GM10248 (cell line): ENCODE measurements around the gene CCT7.

ENCODE experiments used
- CTCF ChIA-PET: fragments of 300-600 bp; sonication (Branson Sonifier 250); formaldehyde crosslinking; extraction: SDS; loops from one replicate; lab custom pipeline; 2021; ENCODE audit warnings: antibody characterized with exemption; lab: Yijun Ruan, JAX
- POLR2A ChIA-PET: fragments of 350-650 bp; sonication (Branson Sonifier 250); formaldehyde crosslinking; extraction: SDS; loops from one replicate; lab custom pipeline; 2020; ENCODE audit warnings: antibody characterized with exemption; lab: Yijun Ruan, JAX
- DNase-seq: peaks from one replicate; pipeline ENCODE4 v3.0.0; 2012; ENCODE audit errors: extremely low spot score
- TF ChIP-seq, protein P1 (sequence below): IDR thresholded peaks from 2 replicates; pipeline ENCODE4 v1.5.1; 2012; ENCODE audit warnings: mild to moderate bottlenecking, low read depth; ENCODE audit errors: extremely low read depth, missing control alignments, control extremely low read depth

Gene CCT7

DNA sequence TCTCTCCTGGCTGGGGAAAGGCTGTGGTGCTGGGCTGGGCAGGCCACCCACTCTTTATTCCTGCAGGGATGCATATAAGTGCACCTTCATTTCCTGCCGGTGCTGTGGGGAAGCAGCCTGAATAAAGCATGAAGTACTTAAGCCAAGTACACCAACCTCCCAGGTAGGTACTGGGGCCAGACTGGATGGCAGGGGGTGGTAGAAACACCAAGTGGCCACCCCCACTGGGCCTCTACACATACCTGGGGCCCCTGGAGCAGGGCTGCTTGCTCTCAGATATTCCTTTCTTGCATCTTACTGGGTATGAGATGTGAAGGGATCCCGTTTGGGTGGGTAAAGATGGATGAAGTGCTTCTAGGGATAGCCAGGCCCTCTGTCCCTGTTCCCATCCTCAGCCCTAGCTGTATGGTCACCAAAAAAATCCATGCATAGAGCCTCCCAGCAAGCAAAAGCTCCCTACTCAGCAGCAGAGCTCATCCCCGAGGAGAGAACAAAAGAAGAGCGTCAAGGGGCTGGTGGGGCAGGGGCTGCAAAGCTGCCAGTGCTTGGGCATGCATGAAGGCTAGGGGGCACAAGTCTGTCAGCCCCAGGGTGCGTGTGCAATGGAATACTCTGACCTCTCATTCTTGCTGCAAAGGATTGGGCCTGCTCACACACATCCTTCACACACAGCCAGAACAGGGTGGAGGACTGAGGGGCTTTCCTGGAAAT lies 22.0 kb downstream of the CCT7 start:
- ChIA-PET POLR2A (no interaction called here), CTCF (interaction anchor here (3.2 kb wide), 1 partner anchor 34 kb away, joined by 17 read pairs; no protein-coding TSS in a partner anchor)
- TF ChIP-seq, protein P1, sequence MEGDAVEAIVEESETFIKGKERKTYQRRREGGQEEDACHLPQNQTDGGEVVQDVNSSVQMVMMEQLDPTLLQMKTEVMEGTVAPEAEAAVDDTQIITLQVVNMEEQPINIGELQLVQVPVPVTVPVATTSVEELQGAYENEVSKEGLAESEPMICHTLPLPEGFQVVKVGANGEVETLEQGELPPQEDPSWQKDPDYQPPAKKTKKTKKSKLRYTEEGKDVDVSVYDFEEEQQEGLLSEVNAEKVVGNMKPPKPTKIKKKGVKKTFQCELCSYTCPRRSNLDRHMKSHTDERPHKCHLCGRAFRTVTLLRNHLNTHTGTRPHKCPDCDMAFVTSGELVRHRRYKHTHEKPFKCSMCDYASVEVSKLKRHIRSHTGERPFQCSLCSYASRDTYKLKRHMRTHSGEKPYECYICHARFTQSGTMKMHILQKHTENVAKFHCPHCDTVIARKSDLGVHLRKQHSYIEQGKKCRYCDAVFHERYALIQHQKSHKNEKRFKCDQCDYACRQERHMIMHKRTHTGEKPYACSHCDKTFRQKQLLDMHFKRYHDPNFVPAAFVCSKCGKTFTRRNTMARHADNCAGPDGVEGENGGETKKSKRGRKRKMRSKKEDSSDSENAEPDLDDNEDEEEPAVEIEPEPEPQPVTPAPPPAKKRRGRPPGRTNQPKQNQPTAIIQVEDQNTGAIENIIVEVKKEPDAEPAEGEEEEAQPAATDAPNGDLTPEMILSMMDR = no peak
- DNase-seq = no peak

DNA sequence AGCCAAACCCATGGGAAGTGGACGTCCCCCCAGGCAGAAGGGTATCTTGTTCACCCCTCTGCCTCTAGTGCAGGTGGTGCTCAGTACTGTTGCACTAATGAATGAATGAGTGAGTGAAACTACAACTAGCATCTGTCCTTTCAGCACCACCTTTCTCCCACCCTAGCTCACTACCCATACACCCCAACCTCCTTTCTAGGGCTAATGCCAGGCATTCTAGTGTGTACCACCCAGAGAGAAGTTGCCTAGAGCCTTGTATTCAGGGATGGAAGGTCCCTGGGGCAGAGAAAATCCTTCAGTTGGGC lies 22.5 kb downstream of the CCT7 start:
- ChIA-PET POLR2A (no interaction called here), CTCF (interaction anchor here (3.1 kb wide), 1 partner anchor 33 kb away, joined by 14 read pairs; no protein-coding TSS in a partner anchor)
- TF ChIP-seq, protein P1 = no peak
- DNase-seq = no peak

DNA sequence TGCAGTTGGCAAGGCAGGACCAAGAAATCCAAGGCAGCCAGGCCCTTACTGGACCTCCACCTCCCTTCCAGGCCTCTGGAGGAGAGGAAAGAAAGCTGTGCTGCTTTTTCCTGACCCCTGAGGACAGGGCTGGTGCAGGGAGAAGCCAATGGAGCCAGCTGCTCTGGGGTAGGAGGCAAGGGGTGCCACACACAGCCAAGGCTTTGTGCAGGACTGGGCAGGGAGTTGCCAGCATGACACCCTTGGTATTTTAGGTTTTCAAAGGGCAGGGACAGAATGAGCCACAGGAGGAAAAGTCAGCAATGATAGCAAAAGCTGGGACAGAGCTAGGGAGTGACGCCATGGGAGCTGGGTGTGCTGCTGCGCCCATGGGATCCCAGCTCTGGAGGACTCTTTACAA lies 22.9 kb downstream of the CCT7 start:
- TF ChIP-seq, protein P1 = no peak
- ChIA-PET POLR2A (no interaction called here), CTCF (interaction anchor here (3.1 kb wide), 1 partner anchor 33 kb away, joined by 14 read pairs; no protein-coding TSS in a partner anchor)
- DNase-seq = no peak

DNA sequence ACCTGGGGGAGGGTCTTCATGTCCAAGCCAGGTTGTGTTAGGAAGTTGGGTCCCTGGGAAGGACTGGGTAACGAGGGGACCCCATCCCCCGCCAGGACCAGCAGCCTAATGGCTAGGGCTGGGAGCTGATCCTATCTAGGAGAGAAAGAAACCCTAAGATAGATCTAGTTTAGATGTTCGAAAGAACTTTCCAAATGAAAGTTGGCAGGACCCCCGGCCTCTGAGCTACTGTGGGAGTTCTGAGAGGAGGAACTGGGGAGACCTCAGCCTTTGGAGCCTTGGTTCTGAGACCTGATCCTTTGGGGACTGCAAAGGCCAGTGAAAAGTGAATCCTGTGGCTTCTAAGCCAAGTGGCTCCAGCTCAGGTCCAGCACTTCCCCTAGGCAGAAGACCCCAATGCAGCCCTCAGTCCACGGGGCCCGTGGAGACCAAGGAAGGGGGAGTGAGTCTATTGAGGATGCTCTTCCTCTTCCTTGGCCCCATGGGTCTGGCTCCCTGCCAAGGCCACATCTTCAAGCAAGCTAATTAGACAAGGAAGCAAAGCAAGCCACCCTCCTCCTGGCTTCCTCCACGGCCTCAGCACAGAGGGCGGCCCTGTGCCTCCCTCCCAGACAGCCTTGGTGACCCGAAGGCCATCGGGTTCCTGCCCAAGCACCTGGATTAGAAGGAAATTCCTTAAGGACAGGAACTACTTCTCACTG lies 23.5 kb downstream of the CCT7 start:
- ChIA-PET CTCF (interaction anchor here (3.1 kb wide), 1 partner anchor 32 kb away, joined by 14 read pairs; no protein-coding TSS in a partner anchor), POLR2A (no interaction called here)
- TF ChIP-seq, protein P1 = no peak
- no peak for DNase-seq

DNA sequence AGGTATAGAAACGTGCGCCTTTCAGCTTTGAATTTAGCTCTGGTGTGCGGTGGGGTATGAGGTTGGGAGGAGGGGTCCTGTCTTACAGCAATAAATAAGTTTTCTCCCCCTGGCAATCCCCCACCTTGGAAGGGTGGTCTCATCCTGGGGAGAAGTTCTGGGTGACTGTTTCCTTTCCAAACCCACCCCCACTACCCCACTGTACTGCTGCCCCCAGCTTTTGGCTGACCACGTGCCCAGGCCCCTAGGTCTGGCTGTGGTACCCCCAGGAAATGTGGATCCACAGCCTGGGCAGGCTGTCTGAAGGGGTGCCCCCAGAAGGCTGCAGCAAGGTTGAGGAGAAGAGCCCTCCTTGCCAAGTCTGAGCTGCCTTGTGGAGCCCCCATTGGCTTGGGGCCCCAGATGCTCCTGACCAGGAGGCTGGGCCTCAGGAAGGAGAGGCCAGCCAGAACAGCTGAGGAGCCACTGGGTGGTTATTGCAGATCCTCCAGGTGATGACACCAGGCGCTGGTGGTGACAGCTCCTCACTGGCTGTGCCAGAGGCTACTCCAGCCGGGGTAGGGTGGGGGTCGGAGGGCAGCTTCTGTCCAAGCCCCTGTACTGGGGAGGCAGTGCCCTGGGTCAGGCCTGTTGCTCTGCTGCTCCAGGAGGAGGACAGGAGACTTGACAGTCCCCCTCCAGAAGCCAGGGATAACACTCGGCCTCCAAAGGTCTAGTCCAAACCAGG lies 24.2 kb downstream of the CCT7 start:
- ChIA-PET CTCF (interaction anchor here (3.1 kb wide), 1 partner anchor 32 kb away, joined by 14 read pairs; no protein-coding TSS in a partner anchor), POLR2A (no interaction called here)
- DNase-seq = no peak
- TF ChIP-seq, protein P1 = no peak

DNA sequence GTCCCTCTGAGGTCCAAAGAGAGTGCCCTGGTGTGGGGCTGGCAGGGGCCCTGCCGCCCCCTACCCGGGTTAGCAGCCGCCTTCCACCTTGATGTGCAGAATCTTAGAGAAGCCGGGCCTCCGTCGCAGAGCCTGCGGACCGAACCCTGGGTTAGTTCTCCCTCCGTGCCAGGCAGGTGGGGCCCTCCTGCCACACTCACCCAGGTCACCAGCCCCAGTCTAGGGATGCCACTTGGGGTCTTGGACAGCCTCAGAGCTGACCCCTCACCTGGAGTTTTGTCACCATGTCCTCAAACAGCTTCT lies 24.8 kb downstream of the CCT7 start:
- ChIA-PET POLR2A (no interaction called here), CTCF (interaction anchor here (3.1 kb wide), 1 partner anchor 31 kb away, joined by 14 read pairs; no protein-coding TSS in a partner anchor)
- no peak for DNase-seq
- TF ChIP-seq, protein P1 = no peak
